Stimulated activated CD4-positive, alpha-beta T cell treated with anti-CD3 and anti-CD28 coated beads, Interleukin-4, amount 100 ng/mL, for 48 hours (primary cell): Measurements from ENCODE around the gene NDUFA12.
"Not testable (repeated sequence)": the region's sequence is repeated elsewhere in the genome, so short reads cannot be mapped to it uniquely, and the experiment has no call there.

Experiments
- DNase-seq, 2 donors: peaks; one replicate each; pipeline ENCODE4 v3.0.0-alpha.2; 2020; ENCODE audit warnings: low read depth in 2 of 2

Gene NDUFA12

GRCh38 chr12:95003213-95003920 lies at the start of gene NDUFA12:
Gene NDUFA12, minus strand, starts transcription at chr12:95003697. Its CDS starts 17 bp downstream, at chr12:95003680.
- DNase-seq, result peak; percentile 93 to 96

GRCh38 chr12:95051241-95051640 lies 47.7 kb upstream of the NDUFA12 start:
- DNase-seq, result no peak

- no peak for DNase-seq
These were observed 34.4 kb upstream of the NDUFA12 start for GRCh38 chr12:95037906-95038305.

- no peak for DNase-seq
These were observed 31.3 kb upstream of the NDUFA12 start for GRCh38 chr12:95034750-95035149.

- no peak for DNase-seq
These were observed 19.0 kb upstream of the NDUFA12 start for GRCh38 chr12:95022477-95022876.

GRCh38 chr12:95017482-95017881 lies 14.0 kb upstream of the NDUFA12 start:
- DNase-seq, result no peak

GRCh38 chr12:95016120-95016519 lies 12.6 kb upstream of the NDUFA12 start:
- no peak for DNase-seq

GRCh38 chr12:95014554-95014953 lies 11.1 kb upstream of the NDUFA12 start:
- DNase-seq, result no peak

- DNase-seq, result no peak
These were observed 2.7 kb upstream of the NDUFA12 start for GRCh38 chr12:95006206-95006605.

- no peak for DNase-seq
These were observed 1.1 kb upstream of the NDUFA12 start for GRCh38 chr12:95004610-95005009.

GRCh38 chr12:95003921-95004272 lies 400 bp upstream of the NDUFA12 start:
- no peak for DNase-seq

- no peak for DNase-seq
These were observed 743 bp downstream of the NDUFA12 start for GRCh38 chr12:95002754-95003153.

- no peak for DNase-seq
These were observed 5.2 kb downstream of the NDUFA12 start for GRCh38 chr12:94998326-94998725.

GRCh38 chr12:94997726-94998125 lies 5.8 kb downstream of the NDUFA12 start:
- DNase-seq, result no peak

GRCh38 chr12:94997061-94997460 lies 6.4 kb downstream of the NDUFA12 start:
- no peak for DNase-seq

GRCh38 chr12:94994312-94994711 lies 9.2 kb downstream of the NDUFA12 start:
- no peak for DNase-seq

GRCh38 chr12:94993855-94994254 lies 9.6 kb downstream of the NDUFA12 start:
- not testable (repeated sequence) for DNase-seq

GRCh38 chr12:94990222-94990621 lies 13.3 kb downstream of the NDUFA12 start:
- no peak for DNase-seq

- DNase-seq, result no peak
These were observed 15.0 kb downstream of the NDUFA12 start for GRCh38 chr12:94988471-94988870.

- DNase-seq, result no peak
These were observed 15.7 kb downstream of the NDUFA12 start for GRCh38 chr12:94987801-94988200.

GRCh38 chr12:94987076-94987669 lies 16.3 kb downstream of the NDUFA12 start:
- no peak for DNase-seq

- not testable (repeated sequence) for DNase-seq
These were observed 18.4 kb downstream of the NDUFA12 start for GRCh38 chr12:94985099-94985498.

GRCh38 chr12:94983321-94983720 lies 20.2 kb downstream of the NDUFA12 start:
- no peak for DNase-seq

- no peak for DNase-seq
These were observed 21.0 kb downstream of the NDUFA12 start for GRCh38 chr12:94982456-94982855.
